Ovary (tissue), 3 donors: ENCODE results near the gene CSH1.
"Not testable (repeated sequence)": the region's sequence is repeated elsewhere in the genome, so short reads cannot be mapped to it uniquely, and the experiment has no call there.

Experiments used
- POLR2A ChIP-seq: fragments of 450-650 bp; IDR thresholded peaks from one replicate; pipeline ENCODE4 v1.6.1; 2017; ENCODE audit warnings: antibody characterized with exemption, mild to moderate bottlenecking, moderate library complexity
- TF ChIP-seq, protein P1 (sequence below), 3 donors: fragments of 450-650 bp in 2 of 3; fragments of 200-600 bp in 1 of 3; IDR thresholded peaks; one replicate each; pipeline versions ENCODE4 v1.5.1 to v1.8.0; 2016 to 2022; ENCODE audit warnings: antibody characterized with exemption in 3 of 3, mild to moderate bottlenecking in 1 of 3
- donor health status: DM: no; HTN: no; CAD: no.

DNA sequence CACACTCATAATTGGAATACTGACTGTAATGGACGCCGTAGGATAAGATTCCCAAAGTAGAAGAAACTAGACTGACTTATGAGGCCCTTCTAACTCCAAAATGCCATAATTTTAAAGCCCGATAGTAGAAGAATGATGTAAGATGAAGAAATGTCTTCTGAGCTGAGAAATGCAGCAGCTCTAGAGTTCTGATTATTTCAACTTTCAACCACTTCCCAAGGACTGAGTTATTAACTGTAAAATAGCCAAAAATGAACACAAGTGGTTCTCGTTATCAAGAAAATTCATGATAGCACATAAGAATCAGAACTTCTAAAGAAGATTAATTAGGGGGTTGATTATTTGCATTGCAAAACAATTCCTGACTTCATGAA lies 26.1 kb downstream of the CSH1 start:
- TF ChIP-seq, protein P1, sequence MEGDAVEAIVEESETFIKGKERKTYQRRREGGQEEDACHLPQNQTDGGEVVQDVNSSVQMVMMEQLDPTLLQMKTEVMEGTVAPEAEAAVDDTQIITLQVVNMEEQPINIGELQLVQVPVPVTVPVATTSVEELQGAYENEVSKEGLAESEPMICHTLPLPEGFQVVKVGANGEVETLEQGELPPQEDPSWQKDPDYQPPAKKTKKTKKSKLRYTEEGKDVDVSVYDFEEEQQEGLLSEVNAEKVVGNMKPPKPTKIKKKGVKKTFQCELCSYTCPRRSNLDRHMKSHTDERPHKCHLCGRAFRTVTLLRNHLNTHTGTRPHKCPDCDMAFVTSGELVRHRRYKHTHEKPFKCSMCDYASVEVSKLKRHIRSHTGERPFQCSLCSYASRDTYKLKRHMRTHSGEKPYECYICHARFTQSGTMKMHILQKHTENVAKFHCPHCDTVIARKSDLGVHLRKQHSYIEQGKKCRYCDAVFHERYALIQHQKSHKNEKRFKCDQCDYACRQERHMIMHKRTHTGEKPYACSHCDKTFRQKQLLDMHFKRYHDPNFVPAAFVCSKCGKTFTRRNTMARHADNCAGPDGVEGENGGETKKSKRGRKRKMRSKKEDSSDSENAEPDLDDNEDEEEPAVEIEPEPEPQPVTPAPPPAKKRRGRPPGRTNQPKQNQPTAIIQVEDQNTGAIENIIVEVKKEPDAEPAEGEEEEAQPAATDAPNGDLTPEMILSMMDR (IDR thresholded peaks at IDR 0.05): not testable (repeated sequence)
- TF ChIP-seq POLR2A: not testable (repeated sequence)
